ENCODE data around the gene WDR72. TPM values are rescaled to one million over a fixed set of nuclear protein-coding genes. Genes with fewer than 3 reads are reported as not detected.

WDR72 gene
- total RNA-seq, 1 experiment from 2014 or later: 3.9 TPM

GRCh38 chr15:53681056-53681455 lies 78.4 kb downstream of the WDR72 start:
- TF ChIP-seq CTCF (IDR thresholded peaks at IDR 0.05; ENCODE audit: unreplicated experiment): no peak
- DNase-seq: no peak
- Mint-ChIP-seq H3K27ac (ENCODE audit: unreplicated experiment) (no peak overlapping the region), H3K4me1 (ENCODE audit: low read depth, unreplicated experiment) (no peaks in the 10 kb centered on the region), H3K27me3 (ENCODE audit: unreplicated experiment) (no peaks in the 10 kb centered on the region), H3K36me3 (ENCODE audit: insufficient read depth, unreplicated experiment) (peaks cover 5% of the 10 kb centered on the region), H3K4me3 (ENCODE audit: low read depth, unreplicated experiment) (no peak overlapping the region), H3K9me3 (ENCODE audit: low read depth, unreplicated experiment) (no peaks in the 10 kb centered on the region)
- intact Hi-C loops (cut with micrococcal nuclease; ENCODE audit: unreplicated experiment): no loop called here
- no TSS peak for BruUV-seq (replicated peaks)
- CTCF ChIA-PET: no interaction called here

GRCh38 chr15:53675832-53676231 lies 83.6 kb downstream of the WDR72 start:
- Mint-ChIP-seq H3K36me3 (ENCODE audit: insufficient read depth, unreplicated experiment) (no peaks in the 10 kb centered on the region), H3K27ac (ENCODE audit: unreplicated experiment) (no peak overlapping the region), H3K4me3 (ENCODE audit: low read depth, unreplicated experiment) (no peak overlapping the region), H3K4me1 (ENCODE audit: low read depth, unreplicated experiment) (no peaks in the 10 kb centered on the region), H3K27me3 (ENCODE audit: unreplicated experiment) (no peaks in the 10 kb centered on the region), H3K9me3 (ENCODE audit: low read depth, unreplicated experiment) (no peaks in the 10 kb centered on the region)
- intact Hi-C loops (cut with micrococcal nuclease; ENCODE audit: unreplicated experiment): no loop called here
- CTCF ChIA-PET: no interaction called here
- DNase-seq: no peak
- BruUV-seq (replicated peaks): no TSS peak
- TF ChIP-seq CTCF (IDR thresholded peaks at IDR 0.05; ENCODE audit: unreplicated experiment): no peak

- no peaks in the 10 kb centered on the region for H3K36me3 Mint-ChIP-seq (ENCODE audit: insufficient read depth, unreplicated experiment)
- H3K27me3 Mint-ChIP-seq (ENCODE audit: unreplicated experiment): no peaks in the 10 kb centered on the region
- H3K9me3 Mint-ChIP-seq (ENCODE audit: low read depth, unreplicated experiment): no peaks in the 10 kb centered on the region
- H3K4me3 Mint-ChIP-seq (ENCODE audit: low read depth, unreplicated experiment): no peak overlapping the region
- BruUV-seq (replicated peaks): no TSS peak
- no peak overlapping the region for H3K27ac Mint-ChIP-seq (ENCODE audit: unreplicated experiment)
- CTCF ChIA-PET: no interaction called here
- H3K4me1 Mint-ChIP-seq (ENCODE audit: low read depth, unreplicated experiment): no peaks in the 10 kb centered on the region
- no peak for DNase-seq
- intact Hi-C loops (cut with micrococcal nuclease; ENCODE audit: unreplicated experiment): no loop called here
- TF ChIP-seq CTCF (IDR thresholded peaks at IDR 0.05; ENCODE audit: unreplicated experiment): no peak
Observed at GRCh38 chr15:53671545-53671944, 87.9 kb downstream of the WDR72 start.

GRCh38 chr15:53670701-53671100 lies 88.8 kb downstream of the WDR72 start:
- intact Hi-C loops (cut with micrococcal nuclease; ENCODE audit: unreplicated experiment): no loop called here

More at GRCh38 chr15:53670701-53671100, 88.8 kb downstream of the WDR72 start:
- no peak for DNase-seq
- Mint-ChIP-seq H3K36me3 (ENCODE audit: insufficient read depth, unreplicated experiment) (no peaks in the 10 kb centered on the region), H3K9me3 (ENCODE audit: low read depth, unreplicated experiment) (no peaks in the 10 kb centered on the region), H3K4me1 (ENCODE audit: low read depth, unreplicated experiment) (no peaks in the 10 kb centered on the region), H3K27me3 (ENCODE audit: unreplicated experiment) (no peaks in the 10 kb centered on the region), H3K4me3 (ENCODE audit: low read depth, unreplicated experiment) (no peak overlapping the region), H3K27ac (ENCODE audit: unreplicated experiment) (no peak overlapping the region)
- BruUV-seq (replicated peaks): no TSS peak
- CTCF ChIA-PET: no interaction called here
- TF ChIP-seq CTCF (IDR thresholded peaks at IDR 0.05; ENCODE audit: unreplicated experiment): no peak
